Activated CD4-positive, alpha-beta T cell treated with anti-CD3 and anti-CD28 coated beads, Interleukin-2, amount 50 U/mL, for 1 hour (primary cell): ENCODE data around the gene HIRIP3.

ENCODE experiments used
- DNase-seq: peaks from one replicate; pipeline ENCODE4 v3.0.0-alpha.2; 2020

Gene HIRIP3

DNA sequence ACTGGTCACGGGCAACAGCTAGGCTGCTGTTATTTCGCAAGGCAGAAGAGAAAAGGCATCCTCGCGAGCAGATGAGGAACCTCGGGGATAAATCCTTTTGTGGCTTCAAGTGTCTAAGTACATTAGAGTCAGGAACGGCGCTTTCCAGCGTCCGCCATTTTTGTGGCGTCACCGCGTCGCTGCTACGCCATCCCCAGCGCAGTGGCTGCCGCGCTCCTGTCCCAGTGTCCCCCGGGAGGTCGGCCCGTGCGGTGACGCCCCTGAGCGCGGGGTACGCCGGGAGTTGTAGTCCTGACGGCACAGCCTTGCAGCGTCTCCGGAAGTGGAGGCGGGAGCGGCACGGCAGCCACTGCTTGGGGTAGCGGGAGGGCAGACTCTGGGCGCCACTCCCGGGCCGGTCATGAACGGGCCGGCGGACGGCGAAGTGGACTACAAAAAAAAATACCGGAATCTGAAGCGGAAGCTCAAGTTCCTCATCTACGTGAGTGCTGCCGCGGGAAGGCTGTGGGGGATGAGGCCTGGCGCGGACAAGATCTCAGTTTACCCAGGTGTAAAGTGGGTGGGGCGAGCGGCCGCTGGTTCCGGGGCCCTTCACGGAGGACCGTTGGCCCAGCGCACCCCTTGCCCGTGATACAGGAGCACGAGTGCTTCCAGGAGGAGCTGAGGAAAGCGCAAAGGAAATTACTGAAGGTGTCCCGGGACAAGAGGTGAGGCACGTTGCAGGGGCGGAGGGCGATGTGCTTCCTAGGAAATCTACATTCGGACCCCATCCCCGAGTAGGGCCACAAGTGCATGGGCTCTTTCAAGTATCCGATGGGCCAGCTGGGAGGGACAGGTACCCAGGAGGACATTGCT is 721 bp upstream of the HIRIP3 start, which contains the start of gene INO80E:
Gene INO80E (plus strand): TSS at position 331 of the 855 bp plus-strand sequence. CDS start 70 bp downstream, at position 401.
- peak; percentile 99 for DNase-seq

- DNase-seq: no peak
Observed at GRCh38 chr16:29994600-29995323, 655 bp downstream of the HIRIP3 start.

- DNase-seq: no peak
Observed at GRCh38 chr16:29993903-29994599, 1.4 kb downstream of the HIRIP3 start.

- no peak for DNase-seq
Observed at GRCh38 chr16:29993191-29993902, 2.1 kb downstream of the HIRIP3 start.

- no peak for DNase-seq
Observed at GRCh38 chr16:29992344-29992967, 3.0 kb downstream of the HIRIP3 start.

- DNase-seq: no peak
Observed at GRCh38 chr16:29991571-29991904, 3.9 kb downstream of the HIRIP3 start.

GRCh38 chr16:29990883-29991570 is 4.4 kb downstream of the HIRIP3 start:
- no peak for DNase-seq

- no peak for DNase-seq
Observed at GRCh38 chr16:29990034-29990433, 5.4 kb downstream of the HIRIP3 start.

- no peak for DNase-seq
Observed at GRCh38 chr16:29989111-29989858, 6.1 kb downstream of the HIRIP3 start.

DNA sequence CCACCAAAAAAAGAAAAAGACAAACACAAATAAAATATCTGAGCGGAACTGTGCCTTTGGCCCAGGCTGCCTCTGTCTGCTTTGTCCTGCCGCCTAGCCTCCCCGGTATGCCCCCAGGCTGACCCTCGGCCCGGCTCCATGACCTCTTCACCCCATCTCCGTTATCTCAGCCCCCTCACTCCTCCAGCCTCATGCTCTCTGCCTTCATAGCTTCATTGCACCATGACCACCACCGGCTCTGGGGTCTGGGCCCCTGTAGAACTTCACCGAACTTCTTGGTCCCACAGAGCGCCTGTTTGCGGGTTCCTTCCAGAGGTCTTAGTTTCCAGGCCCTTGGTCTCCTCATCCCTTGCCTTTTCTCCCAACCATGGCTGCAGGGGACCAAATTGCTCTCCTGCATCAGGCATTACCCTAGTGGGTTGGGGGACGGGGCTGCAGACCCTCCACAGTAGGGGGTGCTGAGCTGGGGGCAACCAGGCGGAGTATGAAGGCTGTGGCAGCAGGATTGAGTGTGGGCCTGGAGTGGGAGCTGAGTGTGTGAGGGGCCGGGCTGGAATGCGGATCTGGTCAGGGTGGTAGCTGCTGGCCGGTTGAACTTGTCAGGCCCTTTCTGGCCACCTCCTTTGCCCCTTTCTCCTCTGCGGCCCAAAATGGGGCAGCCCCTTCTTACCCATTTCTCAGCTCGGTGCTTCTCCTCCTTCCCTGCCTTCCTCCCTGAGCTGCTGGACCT is 6.9 kb downstream of the HIRIP3 start:
- DNase-seq: no peak

DNA sequence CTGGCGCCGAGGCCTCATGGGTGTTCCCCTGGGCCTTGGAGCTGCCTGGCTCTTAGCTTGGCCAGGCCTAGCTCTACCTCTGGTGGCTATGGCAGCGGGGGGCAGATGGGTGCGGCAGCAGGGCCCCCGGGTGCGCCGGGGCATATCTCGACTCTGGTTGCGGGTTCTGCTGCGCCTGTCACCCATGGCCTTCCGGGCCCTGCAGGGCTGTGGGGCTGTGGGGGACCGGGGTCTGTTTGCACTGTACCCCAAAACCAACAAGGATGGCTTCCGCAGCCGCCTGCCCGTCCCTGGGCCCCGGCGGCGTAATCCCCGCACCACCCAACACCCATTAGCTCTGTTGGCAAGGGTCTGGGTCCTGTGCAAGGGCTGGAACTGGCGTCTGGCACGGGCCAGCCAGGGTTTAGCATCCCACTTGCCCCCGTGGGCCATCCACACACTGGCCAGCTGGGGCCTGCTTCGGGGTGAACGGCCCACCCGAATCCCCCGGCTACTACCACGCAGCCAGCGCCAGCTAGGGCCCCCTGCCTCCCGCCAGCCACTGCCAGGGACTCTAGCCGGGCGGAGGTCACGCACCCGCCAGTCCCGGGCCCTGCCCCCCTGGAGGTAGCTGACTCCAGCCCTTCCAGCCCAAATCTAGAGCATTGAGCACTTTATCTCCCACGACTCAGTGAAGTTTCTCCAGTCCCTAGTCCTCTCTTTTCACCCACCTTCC is 7.9 kb downstream of the HIRIP3 start:
- DNase-seq: no peak

DNA sequence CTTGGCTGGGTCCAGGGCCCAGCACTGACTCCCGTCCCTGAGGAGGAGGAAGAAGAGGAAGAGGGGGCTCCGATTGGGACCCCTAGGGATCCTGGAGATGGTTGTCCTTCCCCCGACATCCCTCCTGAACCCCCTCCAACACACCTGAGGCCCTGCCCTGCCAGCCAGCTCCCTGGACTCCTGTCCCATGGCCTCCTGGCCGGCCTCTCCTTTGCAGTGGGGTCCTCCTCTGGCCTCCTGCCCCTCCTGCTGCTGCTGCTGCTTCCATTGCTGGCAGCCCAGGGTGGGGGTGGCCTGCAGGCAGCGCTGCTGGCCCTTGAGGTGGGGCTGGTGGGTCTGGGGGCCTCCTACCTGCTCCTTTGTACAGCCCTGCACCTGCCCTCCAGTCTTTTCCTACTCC is 8.5 kb downstream of the HIRIP3 start:
- DNase-seq: no peak

- no peak for DNase-seq
Observed at GRCh38 chr16:29986231-29986630, 9.2 kb downstream of the HIRIP3 start.

DNA sequence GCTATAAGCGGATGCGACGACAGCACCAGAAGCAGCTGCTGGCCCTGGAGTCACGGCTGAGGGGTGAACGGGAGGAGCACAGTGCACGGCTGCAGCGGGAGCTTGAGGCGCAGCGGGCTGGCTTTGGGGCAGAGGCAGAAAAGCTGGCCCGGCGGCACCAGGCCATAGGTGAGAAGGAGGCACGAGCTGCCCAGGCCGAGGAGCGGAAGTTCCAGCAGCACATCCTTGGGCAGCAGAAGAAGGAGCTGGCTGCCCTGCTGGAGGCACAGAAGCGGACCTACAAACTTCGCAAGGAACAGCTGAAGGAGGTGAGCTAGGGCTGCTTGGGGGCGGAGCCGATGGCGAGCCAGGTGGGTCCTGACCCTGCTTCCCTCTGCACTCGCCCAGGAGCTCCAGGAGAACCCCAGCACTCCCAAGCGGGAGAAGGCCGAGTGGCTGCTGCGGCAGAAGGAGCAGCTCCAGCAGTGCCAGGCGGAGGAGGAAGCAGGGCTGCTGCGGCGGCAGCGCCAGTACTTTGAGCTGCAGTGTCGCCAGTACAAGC is 10.1 kb downstream of the HIRIP3 start:
- no peak for DNase-seq

- DNase-seq: no peak
Observed at GRCh38 chr16:29984764-29985147, 10.7 kb downstream of the HIRIP3 start.

DNA sequence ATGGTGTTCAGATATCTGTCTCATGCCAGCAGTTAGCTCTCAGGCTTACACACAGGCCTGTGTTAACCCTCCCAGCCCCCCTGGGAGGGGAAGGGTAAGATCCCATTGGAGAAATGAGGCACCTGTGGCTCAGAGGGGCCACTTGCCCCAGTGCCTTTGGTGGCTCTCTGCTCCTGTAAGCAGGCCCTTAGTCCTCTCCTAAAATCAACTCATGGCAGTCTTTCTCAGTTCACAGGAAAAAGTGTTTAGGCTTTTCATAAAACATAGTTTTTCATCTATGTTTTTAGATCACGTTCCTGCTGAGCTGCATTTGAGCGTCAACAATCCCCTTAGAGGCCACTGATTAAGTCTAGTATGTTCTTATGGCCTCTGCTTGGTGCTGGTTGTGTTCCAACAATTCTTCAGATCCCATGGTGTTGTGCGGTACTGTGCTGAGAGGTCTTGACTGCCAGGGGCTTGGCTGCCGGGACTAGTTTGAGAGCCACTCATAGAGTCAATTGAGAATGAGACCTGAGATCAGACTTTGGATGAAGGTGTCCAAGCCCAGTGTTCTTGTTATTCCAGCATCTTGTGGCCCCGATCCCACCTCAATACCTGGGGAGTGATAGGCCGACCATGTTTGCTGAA is 11.2 kb downstream of the HIRIP3 start:
- no peak for DNase-seq

- no peak for DNase-seq
Observed at GRCh38 chr16:29983420-29984136, 11.8 kb downstream of the HIRIP3 start.
